ENCODE data around the gene PACSIN1.

Gene PACSIN1

DNA sequence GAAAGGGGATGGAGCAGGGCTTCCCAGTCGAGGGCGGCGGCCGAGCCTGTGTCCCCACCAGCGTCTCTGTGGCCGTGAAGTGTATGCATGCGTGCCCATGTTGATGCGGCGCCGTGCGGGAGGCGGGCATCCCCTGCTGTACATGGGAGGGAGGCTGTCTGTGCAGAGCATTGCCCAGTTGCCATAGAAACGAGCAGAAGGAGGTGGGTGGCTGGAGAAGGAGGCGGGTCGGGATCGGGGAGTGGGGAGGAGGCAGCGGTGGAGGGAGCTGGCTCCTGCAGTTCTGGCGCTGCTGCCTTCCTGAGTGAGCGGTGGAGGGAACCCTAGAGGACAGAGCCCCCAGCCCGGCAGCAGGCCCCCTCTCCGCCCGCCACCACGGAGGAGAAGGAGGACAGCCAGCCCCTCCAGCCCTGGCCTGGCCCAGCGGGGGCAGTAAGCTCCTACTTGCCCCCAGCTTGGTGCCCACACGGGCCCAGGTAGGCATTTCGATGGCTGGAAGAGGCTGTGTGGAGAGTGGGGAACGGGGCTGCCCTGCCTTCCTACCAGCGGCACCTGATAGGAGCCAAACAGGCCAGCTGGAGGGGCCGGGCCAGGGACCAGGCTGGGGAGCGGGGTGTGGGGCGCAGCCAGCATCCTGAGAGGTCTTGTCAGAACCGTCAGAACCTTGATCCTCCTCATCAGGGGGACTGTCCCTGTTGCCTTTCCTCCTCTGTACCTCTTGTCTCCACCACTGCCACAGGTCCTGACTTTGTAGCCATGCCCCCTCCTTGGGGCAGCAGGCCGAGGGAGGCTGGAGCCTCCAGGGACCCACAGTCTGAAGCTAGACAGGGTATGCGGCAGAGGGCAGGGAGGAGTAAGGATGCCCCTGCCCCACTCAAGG is 49.0 kb downstream of the PACSIN1 start:
- no peak for DNase-seq (ENCODE audit: low read depth)

DNA sequence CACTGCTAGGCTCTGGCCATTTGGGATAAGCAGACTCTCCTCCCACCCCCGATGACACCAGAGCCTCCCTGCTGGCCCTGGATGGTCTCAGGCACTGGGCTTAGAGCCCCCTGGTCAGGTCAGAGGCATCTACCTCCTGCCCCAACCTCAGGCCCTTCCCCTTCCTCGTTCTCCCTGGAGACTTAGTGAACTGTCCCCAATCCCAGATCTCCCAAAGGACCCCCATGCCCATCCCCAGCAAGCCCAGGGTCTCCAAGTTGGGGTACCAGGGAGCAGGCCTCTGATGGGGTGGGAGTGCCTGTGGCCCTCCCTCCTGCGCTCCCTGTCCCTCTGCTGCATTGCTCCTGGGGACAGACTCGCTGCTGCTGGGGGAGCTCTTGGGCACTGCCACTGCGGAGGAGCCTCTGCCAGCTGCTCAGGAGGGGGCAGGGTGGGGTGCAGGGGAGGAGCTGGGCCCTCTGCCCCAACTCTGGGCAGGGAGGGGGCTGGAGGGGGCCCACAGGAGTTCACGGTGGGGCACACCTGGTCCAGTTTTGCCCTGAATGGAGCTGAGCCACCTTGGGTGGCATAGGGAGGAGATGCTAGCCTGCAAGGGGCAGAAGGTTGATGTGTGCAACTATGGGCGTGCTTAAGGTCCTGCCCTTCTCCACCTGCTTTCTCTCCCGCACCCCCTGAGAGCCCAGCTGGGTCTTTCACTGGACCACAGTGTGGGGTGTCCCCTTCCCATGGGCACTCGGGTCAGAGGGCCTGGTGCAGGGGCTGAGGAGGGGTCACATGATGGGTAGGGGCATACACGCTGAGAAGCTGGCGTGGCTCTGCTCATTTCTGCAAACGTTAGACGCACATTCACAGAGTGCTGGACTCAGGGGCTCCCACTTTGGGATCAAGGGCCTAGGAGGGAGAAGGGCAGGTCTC is 49.9 kb downstream of the PACSIN1 start:
- DNase-seq (ENCODE audit: low read depth) = no peak

DNA sequence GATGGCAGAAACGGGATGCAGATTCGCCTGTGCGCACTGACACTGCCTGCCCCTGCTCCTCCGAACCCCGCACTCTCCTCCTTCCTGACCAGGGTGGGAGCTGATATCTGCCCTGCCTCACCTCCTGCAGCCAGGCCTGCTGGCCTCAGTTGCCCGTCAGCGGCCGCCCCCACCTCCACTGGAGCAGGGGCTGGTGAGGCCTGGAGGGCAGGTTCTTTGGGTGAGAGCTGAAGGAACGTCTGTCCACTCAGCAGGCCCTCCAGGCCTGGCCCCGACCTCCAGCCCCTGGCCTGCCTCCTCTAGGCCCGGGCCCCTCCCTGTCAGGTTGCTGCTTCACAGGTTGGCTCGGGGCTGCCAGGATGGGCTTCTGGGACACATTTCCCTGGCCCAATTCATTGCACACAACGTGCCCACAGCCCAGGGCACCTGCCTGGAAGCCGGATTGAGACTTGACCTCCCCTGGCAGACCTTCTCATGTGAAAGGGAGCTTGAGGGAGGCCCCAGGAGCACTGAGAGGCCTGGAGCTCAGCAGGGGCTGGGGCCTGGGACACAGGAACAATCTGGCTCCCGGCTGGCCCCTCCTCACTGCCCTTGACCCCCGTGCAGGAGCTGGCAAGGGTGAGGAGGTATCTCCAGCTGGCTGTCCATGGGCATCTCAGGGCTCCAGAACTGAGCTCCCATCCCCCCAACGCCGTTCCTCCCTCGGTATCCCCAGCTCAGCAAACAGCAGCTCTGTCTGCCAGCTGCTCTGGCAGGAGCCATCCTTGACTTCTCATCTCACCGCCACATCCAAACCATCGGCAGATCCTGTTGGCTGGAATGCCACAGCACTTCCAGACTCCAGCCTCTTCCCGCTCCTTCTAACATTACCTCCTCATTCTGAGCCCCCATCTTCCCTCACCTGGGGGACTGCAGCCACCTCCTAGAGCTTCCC is 50.8 kb downstream of the PACSIN1 start:
- no peak for DNase-seq (ENCODE audit: low read depth)

DNA sequence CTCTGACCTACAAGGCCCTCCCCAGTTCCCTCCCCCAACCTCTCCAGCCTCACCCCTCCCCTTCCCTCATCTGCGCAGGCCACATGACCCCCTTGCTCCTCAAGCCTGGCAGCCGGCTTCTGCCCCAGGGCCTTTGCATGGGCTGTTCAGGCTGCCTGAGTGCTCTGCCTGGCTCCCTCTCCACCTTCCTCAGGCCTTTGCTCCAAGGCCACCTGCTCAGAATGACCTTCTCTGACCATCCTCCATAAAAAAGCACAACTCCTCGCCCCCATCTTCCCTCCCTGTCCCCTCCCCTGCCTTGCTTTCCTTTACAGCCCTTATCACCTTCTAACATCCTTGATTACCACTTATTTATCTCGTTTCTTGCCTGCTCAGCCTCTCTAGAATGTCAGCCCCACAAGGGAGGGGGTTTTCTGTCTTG is 51.6 kb downstream of the PACSIN1 start:
- DNase-seq (ENCODE audit: low read depth) = no peak

DNA sequence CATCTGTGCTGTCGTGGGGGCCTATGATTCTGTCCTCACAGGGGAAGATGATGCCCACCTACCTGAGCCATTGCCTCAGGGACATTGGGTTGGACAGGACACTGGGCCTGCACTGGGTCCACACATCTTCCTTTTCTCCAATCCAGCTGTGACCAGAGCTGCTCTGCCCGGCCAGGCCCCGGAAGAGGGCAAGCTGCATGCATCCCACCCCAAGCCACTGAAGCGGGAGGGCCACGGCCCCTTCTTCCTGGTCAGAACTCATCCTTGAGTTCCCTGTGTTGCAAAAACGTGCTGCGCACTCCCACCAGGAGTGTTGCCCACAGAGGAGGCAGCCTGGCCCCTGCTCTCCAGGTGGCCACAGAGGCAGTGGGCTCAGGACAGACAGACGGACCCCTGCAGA is 52.1 kb downstream of the PACSIN1 start:
- no peak for DNase-seq (ENCODE audit: low read depth)

DNA sequence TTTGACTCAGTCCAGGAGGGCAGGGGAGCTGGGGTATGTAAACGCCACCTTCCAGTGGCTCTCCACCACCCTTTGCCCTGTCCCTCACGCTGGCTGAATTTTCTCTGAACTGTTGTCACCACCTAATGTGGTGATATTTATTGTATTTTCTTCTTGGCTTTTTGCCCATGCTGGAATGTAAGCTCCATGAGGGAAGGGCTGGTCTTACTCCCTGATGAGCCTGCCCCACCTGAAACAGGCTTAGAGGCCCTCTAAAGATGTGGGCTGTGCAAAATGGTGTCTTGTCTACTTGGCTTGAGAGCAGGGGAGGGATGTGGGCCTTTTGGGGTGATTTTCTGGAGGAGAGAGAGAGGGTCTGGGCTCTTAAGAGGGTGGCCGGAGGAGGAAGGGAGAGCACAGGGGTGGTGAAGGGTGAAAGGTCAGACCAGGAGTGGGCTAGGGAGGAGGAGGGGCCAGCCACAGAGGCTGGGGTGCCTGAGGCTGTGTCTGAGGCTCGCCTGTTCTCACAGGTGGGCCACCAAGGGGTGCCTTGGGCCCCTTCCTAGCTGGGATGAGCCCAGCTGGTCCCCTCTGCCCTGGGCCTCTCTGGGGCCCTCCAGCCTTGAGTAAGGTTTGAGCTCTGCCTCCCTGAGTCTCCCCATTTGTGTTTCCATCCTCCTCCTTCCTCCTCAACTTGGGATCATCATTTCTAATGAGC is 52.9 kb downstream of the PACSIN1 start:
- DNase-seq (ENCODE audit: low read depth) = no peak

DNA sequence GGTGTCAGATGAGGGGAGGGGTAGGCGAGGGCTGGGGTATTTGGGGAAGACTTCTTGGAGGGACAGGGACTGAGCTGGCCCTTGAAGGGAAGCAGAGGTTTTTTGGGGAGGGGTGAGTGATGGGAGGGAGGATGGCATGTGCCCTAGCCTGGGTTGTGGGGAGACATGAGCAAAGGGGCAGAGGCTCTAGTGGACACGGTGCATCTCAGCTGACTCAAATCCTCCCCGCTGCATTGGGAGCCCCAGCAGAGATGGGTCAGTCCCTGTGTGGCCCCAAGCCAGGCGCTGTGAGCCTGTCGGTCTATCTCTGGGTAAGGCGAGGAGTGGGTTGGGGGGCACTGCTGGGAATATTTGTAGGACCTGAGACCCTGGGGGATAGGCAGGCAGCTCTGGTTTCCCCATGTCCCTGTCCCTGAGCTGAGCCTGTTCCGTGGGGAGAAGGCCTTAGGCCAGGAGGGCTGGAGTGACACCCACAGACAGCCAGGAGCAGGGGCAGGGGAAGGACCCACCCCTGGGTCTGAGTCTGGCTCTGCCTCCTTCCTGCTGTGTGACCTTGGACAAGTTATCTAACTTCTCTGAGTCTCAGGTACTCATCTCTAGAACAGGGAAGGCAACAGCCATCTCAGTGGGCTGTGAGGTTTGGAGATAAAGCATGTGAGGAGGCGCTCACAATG is 54.2 kb downstream of the PACSIN1 start:
- no peak for DNase-seq (ENCODE audit: low read depth)

DNA sequence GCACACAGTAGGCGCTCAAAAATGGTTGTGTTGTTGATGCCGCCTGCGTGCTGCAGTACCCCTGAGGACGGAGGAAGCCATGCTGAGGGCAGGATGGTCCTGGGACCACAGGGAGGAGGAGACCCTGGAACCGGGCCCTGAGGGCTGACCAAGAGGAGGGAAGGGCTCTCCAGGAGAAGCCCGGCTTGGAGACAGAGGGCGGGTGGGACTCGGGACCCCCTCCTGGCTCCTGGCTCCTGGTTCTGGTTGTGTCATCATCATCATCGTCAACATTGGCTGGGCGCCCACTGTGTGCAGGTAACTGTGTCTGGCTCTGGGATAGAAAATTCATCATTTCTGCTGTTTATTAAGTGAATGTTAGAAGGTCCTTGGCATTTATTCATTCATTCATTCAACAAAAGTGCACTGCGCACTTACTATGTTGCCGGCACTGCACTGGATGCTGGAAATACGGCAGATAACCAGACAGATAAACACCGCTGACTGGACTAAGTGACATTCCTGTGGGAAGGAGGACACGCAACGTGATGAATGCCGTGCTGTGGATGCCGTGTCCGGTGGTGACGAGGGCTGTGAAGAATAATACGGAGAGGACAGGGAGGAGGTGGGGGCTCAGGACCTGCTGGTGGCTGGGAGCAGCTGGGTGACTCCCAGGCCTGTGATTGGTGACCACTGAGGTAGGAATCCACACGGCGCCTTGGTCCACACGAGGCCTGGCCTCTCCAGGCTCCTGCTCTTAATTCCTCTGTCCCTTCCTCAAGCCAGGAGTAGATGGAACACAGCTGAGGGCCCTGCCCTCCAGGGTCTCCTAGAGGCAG is 55.0 kb downstream of the PACSIN1 start:
- no peak for DNase-seq (ENCODE audit: low read depth)

DNA sequence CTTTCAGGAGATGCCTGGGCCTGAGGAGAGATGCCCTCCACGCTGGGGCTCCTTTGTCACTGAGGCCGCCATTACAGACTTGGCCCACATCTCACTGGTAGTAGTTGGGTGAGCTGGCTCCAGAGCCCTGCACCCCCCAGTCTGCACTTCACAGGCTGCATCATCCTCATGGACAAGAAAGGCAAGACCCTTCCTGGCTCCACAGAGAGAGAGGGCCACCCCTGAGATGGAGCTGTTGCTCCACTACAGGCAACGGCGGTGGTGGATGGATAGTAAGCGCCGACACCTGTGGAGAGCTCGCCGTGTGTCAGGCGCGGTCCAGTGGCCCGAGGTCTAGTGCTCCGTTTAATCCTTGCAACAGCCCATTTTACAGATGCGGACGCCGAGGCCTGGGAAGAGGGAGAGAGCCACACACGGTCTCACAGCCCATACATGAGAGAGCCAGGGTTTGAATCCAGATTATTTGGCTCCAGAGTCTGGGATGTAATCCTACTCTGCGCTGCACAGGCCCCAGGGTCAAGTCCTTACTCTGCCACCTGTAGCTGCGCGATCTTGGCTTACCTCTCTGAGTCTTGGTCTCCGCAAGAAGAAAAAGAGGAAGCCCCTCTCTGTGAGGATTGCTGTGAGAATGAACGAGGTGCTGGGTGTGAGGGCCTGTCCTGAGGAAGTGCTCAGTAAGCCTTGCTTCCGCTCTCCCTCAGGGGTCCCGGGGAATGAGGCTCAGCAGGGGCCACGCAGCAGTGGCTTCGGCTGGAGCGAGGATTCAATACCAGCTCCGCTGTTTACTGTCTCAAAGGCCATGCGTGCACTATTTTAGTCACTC is 55.8 kb downstream of the PACSIN1 start:
- DNase-seq (ENCODE audit: low read depth) = no peak

DNA sequence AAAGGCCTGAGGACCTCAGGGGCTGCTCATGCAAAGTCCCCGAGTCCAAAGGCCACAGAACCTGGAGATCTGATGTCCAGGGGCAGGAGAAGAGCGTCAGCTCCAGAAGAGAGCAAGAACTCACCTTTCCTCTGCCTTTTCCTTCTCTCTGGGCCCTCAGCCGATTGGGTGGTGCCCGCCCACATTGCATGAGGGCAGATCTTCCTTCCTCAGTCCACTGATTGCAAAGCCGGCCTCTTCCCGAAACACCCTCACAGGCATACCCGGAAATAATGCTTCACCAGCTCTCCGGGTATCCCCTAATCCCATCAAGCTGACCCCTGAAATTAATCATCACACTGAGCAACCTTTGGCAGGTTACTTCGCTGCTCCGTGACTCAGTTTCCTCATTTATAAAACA is 56.9 kb downstream of the PACSIN1 start:
- DNase-seq (ENCODE audit: low read depth) = no peak

DNA sequence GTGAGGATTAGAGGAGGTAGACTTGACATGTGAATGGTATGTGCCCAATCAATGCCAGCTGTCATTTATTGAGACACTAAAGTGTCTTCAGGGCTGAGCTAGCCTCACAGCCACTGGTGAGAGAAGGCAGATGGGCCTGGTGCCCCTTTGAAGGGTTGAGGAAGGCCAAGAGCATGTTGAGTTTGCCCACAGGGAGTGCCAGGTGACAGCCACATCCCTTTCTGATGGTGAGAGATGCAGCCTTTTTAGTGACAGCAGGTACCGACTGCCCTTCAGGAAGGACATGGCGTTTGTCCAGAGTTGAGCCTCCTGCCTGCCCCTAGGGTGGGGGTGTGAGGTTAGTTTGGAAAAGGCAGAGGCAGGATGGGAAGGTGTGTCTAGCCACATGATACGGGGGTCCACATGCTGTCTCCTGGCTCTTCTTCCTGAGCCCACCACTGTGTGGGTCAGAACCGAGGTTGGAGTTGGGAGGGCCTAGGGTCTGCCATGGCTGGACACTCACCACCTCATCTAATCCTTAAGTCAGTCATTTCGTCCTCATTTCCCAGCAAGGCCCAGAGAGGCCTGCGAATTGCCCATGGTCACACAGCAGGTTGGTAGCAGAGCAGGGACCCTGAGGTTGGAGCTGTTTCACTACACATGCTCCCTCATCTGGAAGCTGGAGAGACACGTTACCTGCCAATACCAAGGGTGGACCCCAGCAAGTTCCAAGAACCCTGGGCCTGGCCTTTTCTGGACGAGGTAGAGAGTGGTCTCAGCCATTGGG is 57.7 kb downstream of the PACSIN1 start:
- no peak for DNase-seq (ENCODE audit: low read depth)

DNA sequence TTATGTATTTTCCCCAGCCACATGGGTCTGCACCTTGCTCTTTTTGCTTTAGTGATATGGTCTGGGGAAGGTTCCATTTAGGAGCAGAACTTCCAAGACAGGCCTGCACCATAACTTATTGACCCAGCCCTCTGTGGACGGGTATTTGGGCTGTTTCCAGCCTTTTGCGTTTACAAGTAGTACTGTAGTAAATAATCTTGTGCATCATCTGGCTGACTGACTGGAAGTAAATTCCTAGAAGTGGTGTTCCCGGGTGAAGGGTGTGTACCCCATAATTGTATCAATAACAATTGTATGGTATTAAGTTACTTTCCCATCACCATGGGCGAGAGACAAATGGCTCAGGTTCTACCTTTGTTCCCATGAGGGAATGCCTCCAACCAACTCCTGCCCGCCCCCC is 58.6 kb downstream of the PACSIN1 start:
- DNase-seq (ENCODE audit: low read depth) = no peak

DNA sequence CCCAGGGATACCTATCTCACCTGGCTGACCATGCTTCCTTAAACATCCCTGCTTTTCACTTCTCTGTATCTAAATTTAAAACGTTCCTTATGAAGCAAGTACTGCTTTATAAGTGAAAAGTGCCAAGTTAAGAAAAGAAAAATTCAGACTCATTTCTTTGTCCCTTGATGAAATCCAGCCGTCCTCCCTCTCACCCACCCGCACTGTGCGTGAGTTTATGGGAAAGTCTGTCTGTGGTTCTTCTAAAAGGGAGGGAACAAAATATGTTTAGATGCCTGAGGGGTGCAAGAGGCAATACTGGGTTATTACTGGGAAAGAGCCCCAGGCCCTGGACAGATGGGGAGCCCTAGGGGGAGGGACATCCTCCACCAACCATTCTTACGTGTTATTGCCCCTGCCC is 59.1 kb downstream of the PACSIN1 start:
- no peak for DNase-seq (ENCODE audit: low read depth)

DNA sequence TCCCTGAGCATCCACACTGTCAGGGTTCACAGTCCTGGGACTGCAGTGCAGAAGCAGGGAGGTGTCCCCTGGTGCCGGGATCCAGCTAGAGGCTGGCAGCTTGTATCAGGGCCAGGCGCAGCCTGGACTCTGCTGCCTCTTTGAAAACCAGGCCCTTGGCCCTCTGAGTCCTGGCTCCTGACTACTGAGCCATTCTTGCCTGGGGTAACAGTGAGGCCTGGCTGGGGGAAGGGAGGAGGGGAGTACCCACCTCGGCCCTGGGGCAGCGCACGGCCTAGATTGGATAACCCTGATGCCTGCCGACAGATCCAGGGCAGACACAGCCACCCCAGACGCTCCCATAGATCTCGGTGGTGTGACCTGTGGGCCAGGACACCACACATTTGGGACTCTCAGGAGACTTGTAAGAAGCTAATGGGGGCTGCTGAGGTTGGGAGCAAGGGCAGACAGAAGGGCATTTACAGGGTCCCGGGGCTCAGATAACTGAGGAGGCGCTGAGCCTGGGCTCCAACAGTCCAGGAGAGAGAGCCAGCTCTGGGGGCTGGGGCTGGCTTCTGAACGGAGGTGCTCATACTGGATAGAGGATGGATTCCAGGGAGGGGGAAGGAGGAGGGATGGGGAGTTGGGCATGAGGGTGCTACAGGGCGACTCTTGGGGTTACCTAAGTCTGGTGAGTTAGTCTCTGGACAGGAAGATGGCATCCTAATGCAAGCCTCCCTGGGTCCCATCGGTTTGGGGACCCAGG is 59.7 kb downstream of the PACSIN1 start:
- DNase-seq (ENCODE audit: low read depth) = no peak

DNA sequence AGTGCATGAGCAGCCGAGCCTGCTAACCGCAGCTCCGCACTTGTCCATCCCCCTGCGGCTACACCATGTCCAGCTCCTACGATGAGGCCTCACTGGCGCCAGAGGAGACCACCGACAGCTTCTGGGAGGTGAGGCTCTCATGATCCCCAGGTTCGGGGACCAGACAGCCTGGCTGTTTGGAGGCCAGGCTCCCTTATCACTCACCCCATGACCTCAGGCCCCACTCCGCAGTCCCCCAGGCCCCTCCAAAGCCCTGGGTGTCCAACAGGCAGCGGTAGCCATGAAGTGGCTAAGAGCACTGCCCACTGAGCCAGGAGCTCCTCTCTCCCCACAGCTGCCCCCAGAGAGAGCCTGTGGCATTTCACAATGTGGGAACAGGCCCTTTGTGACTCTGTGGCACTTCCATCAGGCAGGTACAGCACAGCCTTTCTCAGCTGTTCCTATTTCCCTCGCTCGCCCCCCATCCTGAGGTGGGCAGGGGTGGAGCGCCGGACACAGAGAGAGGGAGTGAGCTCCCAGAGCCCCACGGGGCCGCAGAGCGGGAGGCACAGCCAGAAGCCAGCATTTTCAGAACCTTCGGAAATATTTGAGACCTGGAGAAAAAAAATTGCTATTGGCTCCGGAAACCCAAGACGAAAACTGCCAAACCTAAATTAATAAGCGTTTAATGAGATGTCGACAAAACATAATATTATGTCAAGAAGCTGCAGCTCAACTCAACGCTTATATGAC is 60.5 kb downstream of the PACSIN1 start:
- no peak for DNase-seq (ENCODE audit: low read depth)

DNA sequence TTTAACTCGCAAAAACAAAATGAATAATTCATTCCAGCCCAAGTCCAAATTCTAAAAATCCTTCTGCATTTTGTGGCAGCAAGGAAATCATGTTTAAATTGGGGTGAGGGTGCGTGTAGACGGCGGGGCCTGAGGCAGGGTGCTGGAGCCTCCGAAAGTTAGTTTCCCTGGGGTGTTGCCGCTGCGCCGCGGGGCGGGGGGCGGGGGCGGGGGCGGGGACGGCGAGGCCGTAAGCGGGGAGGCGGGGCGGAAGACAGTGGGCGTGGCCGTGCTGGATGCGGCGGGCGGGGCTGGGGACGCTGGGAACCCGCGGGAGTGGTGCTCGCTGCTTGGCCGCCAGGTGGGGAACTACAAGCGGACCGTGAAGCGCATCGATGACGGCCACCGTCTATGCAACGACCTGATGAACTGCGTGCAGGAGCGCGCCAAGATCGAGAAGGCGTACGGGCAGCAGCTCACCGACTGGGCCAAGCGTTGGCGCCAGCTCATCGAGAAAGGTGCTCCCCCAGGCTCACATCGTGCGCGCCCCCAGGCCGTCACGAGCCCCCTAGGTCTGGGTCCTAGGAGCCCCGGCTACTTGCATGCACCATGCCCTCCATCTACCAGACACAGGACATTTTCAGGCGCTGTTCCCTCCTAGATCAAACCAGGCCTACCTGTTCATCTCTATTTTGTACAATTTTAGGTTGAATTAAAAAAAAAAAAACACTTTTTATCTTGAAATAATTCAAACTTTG is 61.3 kb downstream of the PACSIN1 start:
- peak; percentile 96 for DNase-seq (ENCODE audit: low read depth)

All from stimulated activated CD8-positive, alpha-beta memory T cell treated with anti-CD3 and anti-CD28 coated beads, Interleukin-15, amount 100 ng/mL, for 1 hour (primary cell).